ENCODE data around the gene SCUBE1. TPM values are rescaled to one million over a fixed set of nuclear protein-coding genes. Genes with fewer than 3 reads are reported as not detected.

Gene SCUBE1
- total and polyA plus RNA-seq, 2 donors (not counting 3 experiments of a cell fraction or from before 2014, with no cell fraction given), result 0.07 TPM; not detected in 1

DNA sequence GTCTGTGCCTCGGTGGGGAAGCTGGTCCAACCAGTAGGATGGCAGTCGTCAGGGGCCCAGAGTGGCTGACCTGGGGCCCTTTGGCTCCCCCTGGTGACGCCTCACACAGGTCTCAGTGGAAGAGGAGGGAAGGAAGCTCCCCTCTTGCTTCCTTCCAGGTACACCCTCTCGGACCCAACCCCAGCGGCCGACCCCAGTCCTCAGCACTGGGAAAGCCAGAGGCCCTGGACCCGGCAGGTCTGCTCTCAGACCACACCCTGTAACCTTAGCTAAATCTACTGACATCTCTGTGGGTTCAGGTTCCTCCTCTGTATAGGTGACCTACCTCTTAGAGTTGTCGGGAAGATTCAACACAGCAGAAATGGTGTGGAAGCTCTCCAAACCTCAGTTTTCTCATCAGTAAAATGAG is 3.4 kb upstream of the SCUBE1 start:
- H3K4me3 ChIP-seq (replicated peaks in 1 of 3; ENCODE audit: insufficient read depth in 1 of 3, low read depth in 1 of 3, low read length in 3 of 3), result no peak overlapping the region
- dilution Hi-C loops (cut with MboI; ENCODE audit: extremely low pct_ligation_motif_present, low sequenced_read_pairs), result no loop called here
- no peaks in the 10 kb centered on the region for H4K20me1 ChIP-seq (replicated peaks; ENCODE audit: control insufficient read depth, extremely low read depth, insufficient read depth, low read length)
- no peaks in the 10 kb centered on the region for H3K4me1 ChIP-seq (ENCODE audit: control insufficient read depth, extremely low read depth, insufficient read depth, low read length)
- no peak overlapping the region for H3K27ac ChIP-seq (ENCODE audit: insufficient read depth, low read depth, low read length)
- ChIA-PET CTCF (interaction anchor here (0.7 to 5.6 kb wide), 36 partner anchors 9 to 1299 kb away, joined by 3 to 334 read pairs (median 4); no protein-coding TSS in a partner anchor), POLR2A (no interaction called here)
- no peak overlapping the region for H3K9ac ChIP-seq (replicated peaks; ENCODE audit: extremely low read depth, insufficient read depth, low read length)
- H3K9me1 ChIP-seq (replicated peaks; ENCODE audit: control insufficient read depth, extremely low read depth, insufficient read depth, low read length), result no peaks in the 10 kb centered on the region
- peaks cover 20 to 23% of the 10 kb centered on the region in 2 experiments for H3K27me3 ChIP-seq (ENCODE audit: control insufficient read depth in 2 of 2, insufficient read depth in 2 of 2, low read length in 2 of 2)
- BruUV-seq (replicated peaks), result no TSS peak
- FAIRE-seq (peak; percentile 50), DNase-seq (ENCODE audit: low read depth, low spot score) (peak; percentile 29)
- H2AFZ ChIP-seq (ENCODE audit: low read depth, low read length), result no peak overlapping the region
- TF ChIP-seq, protein P1, sequence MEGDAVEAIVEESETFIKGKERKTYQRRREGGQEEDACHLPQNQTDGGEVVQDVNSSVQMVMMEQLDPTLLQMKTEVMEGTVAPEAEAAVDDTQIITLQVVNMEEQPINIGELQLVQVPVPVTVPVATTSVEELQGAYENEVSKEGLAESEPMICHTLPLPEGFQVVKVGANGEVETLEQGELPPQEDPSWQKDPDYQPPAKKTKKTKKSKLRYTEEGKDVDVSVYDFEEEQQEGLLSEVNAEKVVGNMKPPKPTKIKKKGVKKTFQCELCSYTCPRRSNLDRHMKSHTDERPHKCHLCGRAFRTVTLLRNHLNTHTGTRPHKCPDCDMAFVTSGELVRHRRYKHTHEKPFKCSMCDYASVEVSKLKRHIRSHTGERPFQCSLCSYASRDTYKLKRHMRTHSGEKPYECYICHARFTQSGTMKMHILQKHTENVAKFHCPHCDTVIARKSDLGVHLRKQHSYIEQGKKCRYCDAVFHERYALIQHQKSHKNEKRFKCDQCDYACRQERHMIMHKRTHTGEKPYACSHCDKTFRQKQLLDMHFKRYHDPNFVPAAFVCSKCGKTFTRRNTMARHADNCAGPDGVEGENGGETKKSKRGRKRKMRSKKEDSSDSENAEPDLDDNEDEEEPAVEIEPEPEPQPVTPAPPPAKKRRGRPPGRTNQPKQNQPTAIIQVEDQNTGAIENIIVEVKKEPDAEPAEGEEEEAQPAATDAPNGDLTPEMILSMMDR (IDR thresholded peaks at IDR 0.05; ENCODE audit: extremely low read depth in 1 of 2, insufficient read depth in 1 of 2, low read depth in 1 of 2, low read length in 2 of 2), result peak; percentile 46 to 78
- no peak for TF ChIP-seq MYC (IDR thresholded peaks at IDR 0.05; ENCODE audit: low read depth, low read length)
- intact Hi-C loops (cut with micrococcal nuclease), result loop anchor here (1.0 to 5.0 kb wide), 3 partner anchors 41 to 115 kb away; no protein-coding TSS in a partner anchor
- no peaks in the 10 kb centered on the region for H3K9me3 ChIP-seq (replicated peaks; ENCODE audit: control insufficient read depth, insufficient read depth, low read length)
- no peaks in the 10 kb centered on the region for H3K79me2 ChIP-seq (ENCODE audit: control insufficient read depth, insufficient read depth, low read length)
- no peaks in the 10 kb centered on the region for H3K36me3 ChIP-seq (ENCODE audit: control insufficient read depth in 2 of 2, extremely low read depth in 1 of 2, insufficient read depth in 2 of 2, low read length in 2 of 2)
- no peak overlapping the region for H3K4me2 ChIP-seq (ENCODE audit: insufficient read depth, low read length)

DNA sequence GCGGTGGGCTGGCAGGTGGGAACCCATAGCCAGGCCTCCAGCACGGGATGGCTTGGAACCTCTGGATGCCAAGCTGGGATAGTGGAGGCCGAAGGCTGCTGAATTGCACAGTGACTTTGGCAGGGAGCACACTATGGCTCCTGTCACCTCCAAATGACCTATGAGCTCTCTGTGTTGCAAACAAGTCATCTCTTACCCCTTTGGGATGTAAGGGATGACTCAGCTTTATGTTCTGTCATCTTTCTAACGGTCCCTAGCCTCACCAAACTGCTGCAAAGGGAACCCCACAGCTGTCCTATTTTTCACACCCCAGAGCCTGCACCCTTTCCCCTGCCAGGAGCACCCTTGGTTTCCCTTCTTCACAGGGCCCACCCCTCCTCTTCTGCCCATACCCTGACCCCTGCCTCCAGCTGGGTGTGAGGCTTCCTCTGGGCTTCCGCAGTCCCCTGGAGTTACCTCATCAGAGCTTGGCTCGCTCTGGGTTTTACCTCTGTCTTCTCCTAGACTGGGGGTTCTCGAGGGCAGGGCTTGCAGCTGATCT is 2.7 kb upstream of the SCUBE1 start:
- FAIRE-seq (peak; percentile 33), DNase-seq (ENCODE audit: low read depth, low spot score) (no peak)
- H2AFZ ChIP-seq (ENCODE audit: low read depth, low read length), result no peak overlapping the region
- dilution Hi-C loops (cut with MboI; ENCODE audit: extremely low pct_ligation_motif_present, low sequenced_read_pairs) (no loop called here), intact Hi-C loops (cut with micrococcal nuclease) (loop anchor here (1.0 to 5.0 kb wide), 3 partner anchors 41 to 115 kb away; no protein-coding TSS in a partner anchor)
- POLR2A ChIA-PET, result no interaction called here
- no peak overlapping the region for H3K4me2 ChIP-seq (ENCODE audit: insufficient read depth, low read length)
- BruUV-seq (replicated peaks), result no TSS peak
- H3K27ac ChIP-seq (ENCODE audit: insufficient read depth, low read depth, low read length), result no peak overlapping the region
- H3K4me1 ChIP-seq (ENCODE audit: control insufficient read depth, extremely low read depth, insufficient read depth, low read length), result no peaks in the 10 kb centered on the region
- H3K27me3 ChIP-seq (ENCODE audit: control insufficient read depth in 2 of 2, insufficient read depth in 2 of 2, low read length in 2 of 2), result peaks cover 25 to 27% of the 10 kb centered on the region in 2 experiments
- H3K4me3 ChIP-seq (replicated peaks in 1 of 3; ENCODE audit: insufficient read depth in 1 of 3, low read depth in 1 of 3, low read length in 3 of 3), result no peak overlapping the region
- H3K36me3 ChIP-seq (ENCODE audit: control insufficient read depth in 2 of 2, extremely low read depth in 1 of 2, insufficient read depth in 2 of 2, low read length in 2 of 2), result no peaks in the 10 kb centered on the region
- H3K9ac ChIP-seq (replicated peaks; ENCODE audit: extremely low read depth, insufficient read depth, low read length), result no peak overlapping the region
- H3K9me3 ChIP-seq (replicated peaks; ENCODE audit: control insufficient read depth, insufficient read depth, low read length), result no peaks in the 10 kb centered on the region
- TF ChIP-seq FOS (IDR thresholded peaks at IDR 0.05; ENCODE audit: borderline replicate concordance, insufficient read depth, low read length), result no peak
- no peak for TF ChIP-seq JUN (IDR thresholded peaks at IDR 0.05; ENCODE audit: borderline replicate concordance, insufficient read depth, insufficient read length, low read depth)
- TF ChIP-seq POLR2A (IDR thresholded peaks at IDR 0.05; ENCODE audit: low read depth, low read length), result no peak
- H3K9me1 ChIP-seq (replicated peaks; ENCODE audit: control insufficient read depth, extremely low read depth, insufficient read depth, low read length), result no peaks in the 10 kb centered on the region
- H4K20me1 ChIP-seq (replicated peaks; ENCODE audit: control insufficient read depth, extremely low read depth, insufficient read depth, low read length), result no peaks in the 10 kb centered on the region
- no peaks in the 10 kb centered on the region for H3K79me2 ChIP-seq (ENCODE audit: control insufficient read depth, insufficient read depth, low read length)
- CTCF ChIA-PET, result interaction anchor here (0.9 to 5.6 kb wide), 33 partner anchors 9 to 158 kb away, joined by 3 to 334 read pairs (median 5); no protein-coding TSS in a partner anchor

All from endothelial cell of umbilical vein (primary cell).